Activated CD4-positive, alpha-beta T cell treated with anti-CD3 and anti-CD28 coated beads for 48 hours (primary cell): Measurements from ENCODE around the gene GALNT9.

Experiments
- DNase-seq: peaks from one replicate; pipeline ENCODE4 v3.0.0-alpha.2; 2020

GALNT9 gene

GRCh38 chr12:132194556-132194955 lies 134.8 kb downstream of the GALNT9 start:
- no peak for DNase-seq

- DNase-seq, result peak; percentile 59
Observed at GRCh38 chr12:132194056-132194455, 135.3 kb downstream of the GALNT9 start.

- no peak for DNase-seq
Observed at GRCh38 chr12:132191715-132192553, 137.5 kb downstream of the GALNT9 start.

- DNase-seq, result no peak
Observed at GRCh38 chr12:132190834-132191500, 138.4 kb downstream of the GALNT9 start.

GRCh38 chr12:132190012-132190755 lies 139.2 kb downstream of the GALNT9 start:
- DNase-seq, result no peak

GRCh38 chr12:132189378-132190011 lies 139.9 kb downstream of the GALNT9 start:
- DNase-seq, result peak; percentile 94

GRCh38 chr12:132188916-132189325 lies 140.5 kb downstream of the GALNT9 start:
- DNase-seq, result no peak

- no peak for DNase-seq
Observed at GRCh38 chr12:132188451-132188901, 140.9 kb downstream of the GALNT9 start.

- DNase-seq, result no peak
Observed at GRCh38 chr12:132187646-132188450, 141.5 kb downstream of the GALNT9 start.

GRCh38 chr12:132186857-132187620 lies 142.3 kb downstream of the GALNT9 start:
- no peak for DNase-seq

- DNase-seq, result no peak
Observed at GRCh38 chr12:132186208-132186856, 143.1 kb downstream of the GALNT9 start.

GRCh38 chr12:132185705-132186104 lies 143.7 kb downstream of the GALNT9 start:
- no peak for DNase-seq

- no peak for DNase-seq
Observed at GRCh38 chr12:132182711-132183365, 146.6 kb downstream of the GALNT9 start.

GRCh38 chr12:132182206-132182710 lies 147.1 kb downstream of the GALNT9 start:
- DNase-seq, result no peak

- DNase-seq, result no peak
Observed at GRCh38 chr12:132181570-132182200, 147.7 kb downstream of the GALNT9 start.

- no peak for DNase-seq
Observed at GRCh38 chr12:132180648-132181546, 148.5 kb downstream of the GALNT9 start.

GRCh38 chr12:132179431-132180362 lies 149.7 kb downstream of the GALNT9 start:
- no peak for DNase-seq
